Measurements from ENCODE around the gene EXOC2.

The EXOC2 gene

DNA sequence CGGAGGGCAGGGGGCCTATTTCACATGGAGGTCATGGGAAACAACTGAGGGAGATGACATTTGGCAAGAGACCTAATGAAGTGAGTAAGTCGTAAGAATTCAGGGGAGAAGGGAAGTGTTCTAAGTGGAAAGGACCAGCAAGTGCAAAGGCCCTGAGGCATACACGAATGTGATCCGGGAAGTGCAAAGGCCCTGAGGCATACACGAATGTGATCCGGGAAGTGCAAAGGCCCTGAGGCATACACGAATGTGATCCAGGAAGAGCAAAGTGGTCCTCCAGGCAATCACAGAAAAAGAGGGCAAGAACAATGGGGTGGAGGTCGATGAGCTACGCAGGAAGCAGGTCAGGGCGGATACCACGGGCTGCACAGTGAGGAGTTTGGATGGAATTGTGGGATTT, 24.2 kb upstream of the EXOC2 start:
- Mint-ChIP-seq H3K9me3 (no peaks in the 10 kb centered on the region), H3K4me3 (no peak overlapping the region), H3K4me1 (ENCODE audit: low read depth) (no peaks in the 10 kb centered on the region), H3K27me3 (peaks cover 13% of the 10 kb centered on the region), H3K36me3 (ENCODE audit: low read depth) (no peaks in the 10 kb centered on the region), H3K27ac (no peak overlapping the region)
- intact Hi-C loops (cut with micrococcal nuclease) = no loop called here

DNA sequence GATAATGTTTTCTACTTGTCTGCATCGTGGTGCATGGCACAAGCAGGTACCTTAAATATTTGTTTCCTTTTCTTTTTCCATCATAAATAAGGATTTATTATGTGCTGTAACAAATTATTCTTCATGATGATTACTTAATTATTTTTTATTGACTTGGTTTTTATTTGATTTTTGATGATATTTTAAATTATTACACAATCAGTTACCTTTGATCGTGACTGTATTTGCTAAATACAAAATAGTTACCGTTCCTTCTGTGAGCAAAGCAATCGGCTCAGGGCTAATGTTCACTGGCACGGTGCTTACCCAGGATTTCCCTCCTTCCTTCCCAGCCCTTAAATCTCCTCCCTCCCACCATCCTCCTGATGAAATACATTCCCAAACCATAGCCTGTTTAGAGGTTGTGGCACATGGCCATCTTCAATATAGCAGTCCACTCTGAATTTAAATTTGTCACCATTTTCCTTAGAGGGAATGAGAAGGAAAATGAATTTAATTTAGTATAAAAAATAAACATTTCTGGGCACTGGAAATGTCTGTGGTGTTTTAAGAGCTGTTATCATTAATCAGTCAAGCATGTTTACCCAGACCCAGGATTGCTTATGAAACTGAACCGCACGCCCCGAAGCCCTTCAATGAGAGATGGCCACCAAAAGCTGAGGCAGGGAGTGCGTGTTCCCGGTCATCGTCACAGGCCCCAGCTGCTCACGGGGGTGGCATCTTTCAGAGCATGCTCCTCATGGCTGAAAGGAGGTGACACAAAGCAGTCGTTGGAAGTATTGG, 23.0 kb upstream of the EXOC2 start:
- Mint-ChIP-seq H3K27me3 (peaks cover 11% of the 10 kb centered on the region), H3K4me3 (no peak overlapping the region), H3K9me3 (no peaks in the 10 kb centered on the region), H3K36me3 (ENCODE audit: low read depth) (peaks cover 5% of the 10 kb centered on the region), H3K4me1 (ENCODE audit: low read depth) (peaks cover 9% of the 10 kb centered on the region), H3K27ac (no peak overlapping the region)
- intact Hi-C loops (cut with micrococcal nuclease) = no loop called here

DNA sequence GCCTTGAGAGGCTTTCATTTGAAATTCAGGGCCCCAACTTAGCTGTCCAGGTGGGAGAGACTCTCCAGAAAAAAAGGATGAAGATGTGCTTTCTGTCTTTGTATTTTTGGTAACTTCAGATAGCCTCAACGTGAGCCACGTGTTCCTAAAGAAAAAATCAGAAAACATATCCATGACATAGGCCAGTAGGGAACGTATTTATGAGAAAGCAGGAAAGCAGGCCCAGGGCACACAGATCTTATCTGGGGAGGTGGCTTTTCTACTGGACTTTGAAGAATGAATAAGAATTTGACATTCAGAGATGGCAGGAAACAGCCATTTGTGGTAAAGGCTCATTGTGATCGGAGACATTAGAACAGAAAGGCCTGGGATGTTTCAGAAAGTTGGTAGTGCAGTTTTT, 21.2 kb upstream of the EXOC2 start:
- no peaks in the 10 kb centered on the region for H3K9me3 Mint-ChIP-seq
- intact Hi-C loops (cut with micrococcal nuclease) = no loop called here
- H3K36me3 Mint-ChIP-seq (ENCODE audit: low read depth) = peaks cover 10% of the 10 kb centered on the region
- H3K4me1 Mint-ChIP-seq (ENCODE audit: low read depth) = peaks cover 15% of the 10 kb centered on the region
- H3K4me3 Mint-ChIP-seq = no peak overlapping the region
- H3K27ac Mint-ChIP-seq = no peak overlapping the region
- peaks cover 6% of the 10 kb centered on the region for H3K27me3 Mint-ChIP-seq

DNA sequence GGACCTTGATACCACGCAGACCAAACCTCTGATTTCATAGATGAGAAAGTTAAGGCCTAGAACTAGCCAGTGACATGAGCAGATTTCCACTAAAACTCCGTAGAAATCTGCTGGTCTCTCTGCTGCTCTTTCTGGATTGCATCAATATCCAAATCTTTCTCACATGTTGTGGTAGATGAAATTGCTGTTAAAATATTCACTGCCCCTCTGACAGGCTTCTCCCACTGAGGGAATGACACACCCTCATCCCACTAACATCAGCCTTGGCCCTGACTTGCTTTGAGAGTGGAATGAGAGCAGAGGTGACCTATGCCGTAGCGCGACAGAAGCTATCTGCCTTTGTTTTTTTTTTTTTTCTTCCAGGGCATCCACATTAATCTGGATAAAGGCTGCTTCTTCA, 20.4 kb upstream of the EXOC2 start:
- no peak overlapping the region for H3K4me3 Mint-ChIP-seq
- intact Hi-C loops (cut with micrococcal nuclease) = no loop called here

DNA sequence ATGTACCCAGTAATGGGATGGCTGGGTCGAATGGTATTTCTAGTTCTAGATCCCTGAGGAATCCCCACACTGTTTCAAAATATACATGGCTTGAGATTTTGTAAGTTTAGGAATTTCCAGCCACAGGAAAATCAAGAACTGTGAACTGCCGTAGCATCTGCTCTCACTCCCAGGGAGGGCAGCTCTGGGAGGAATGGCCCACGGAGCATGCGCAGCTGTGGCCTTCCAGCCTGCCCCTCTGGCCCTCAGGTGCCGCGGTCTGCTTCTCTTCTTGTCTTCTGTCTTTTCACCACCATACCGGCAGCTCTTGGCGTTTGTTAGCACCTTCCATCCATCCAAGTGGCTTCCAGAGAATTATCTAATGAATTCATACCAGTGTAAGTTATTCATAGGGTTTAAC, 19.9 kb upstream of the EXOC2 start:
- Mint-ChIP-seq H3K4me3 (no peak overlapping the region), H3K9me3 (no peaks in the 10 kb centered on the region), H3K27ac (no peak overlapping the region), H3K27me3 (peaks cover 7% of the 10 kb centered on the region), H3K36me3 (ENCODE audit: low read depth) (peaks cover 10% of the 10 kb centered on the region), H3K4me1 (ENCODE audit: low read depth) (peaks cover 15% of the 10 kb centered on the region)
- intact Hi-C loops (cut with micrococcal nuclease) = no loop called here

More for the DNA sequence above, 20.4 kb upstream of the EXOC2 start:
- H3K27ac Mint-ChIP-seq = no peak overlapping the region
- H3K4me1 Mint-ChIP-seq (ENCODE audit: low read depth) = peaks cover 15% of the 10 kb centered on the region
- peaks cover 6% of the 10 kb centered on the region for H3K27me3 Mint-ChIP-seq
- peaks cover 10% of the 10 kb centered on the region for H3K36me3 Mint-ChIP-seq (ENCODE audit: low read depth)
- no peaks in the 10 kb centered on the region for H3K9me3 Mint-ChIP-seq

DNA sequence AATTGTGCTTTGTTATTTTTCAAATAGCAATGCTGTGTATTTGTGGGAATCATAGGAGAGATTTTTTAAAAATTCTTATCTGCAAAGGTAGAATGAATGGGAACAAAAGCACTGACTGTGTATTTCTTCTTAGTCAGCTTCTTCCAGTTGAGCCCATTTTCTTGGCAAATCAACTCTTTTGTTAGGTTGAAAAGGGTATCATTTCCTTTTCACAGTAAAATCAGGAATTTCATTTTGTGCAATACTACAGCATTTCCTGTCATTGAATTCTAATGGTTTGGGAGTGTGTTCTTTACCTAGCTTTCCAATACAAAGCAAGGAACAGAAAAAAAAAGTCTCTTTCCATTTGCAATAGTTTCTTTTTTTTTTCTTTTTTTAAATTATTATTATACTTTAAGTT, 19.0 kb upstream of the EXOC2 start:
- peak overlapping the region; percentile 93 for H3K27ac Mint-ChIP-seq
- no peak overlapping the region for H3K4me3 Mint-ChIP-seq
- intact Hi-C loops (cut with micrococcal nuclease) = no loop called here
- H3K4me1 Mint-ChIP-seq (ENCODE audit: low read depth) = peaks cover 15% of the 10 kb centered on the region
- H3K36me3 Mint-ChIP-seq (ENCODE audit: low read depth) = peaks cover 10% of the 10 kb centered on the region
- H3K9me3 Mint-ChIP-seq = no peaks in the 10 kb centered on the region
- H3K27me3 Mint-ChIP-seq = peaks cover 6% of the 10 kb centered on the region

DNA sequence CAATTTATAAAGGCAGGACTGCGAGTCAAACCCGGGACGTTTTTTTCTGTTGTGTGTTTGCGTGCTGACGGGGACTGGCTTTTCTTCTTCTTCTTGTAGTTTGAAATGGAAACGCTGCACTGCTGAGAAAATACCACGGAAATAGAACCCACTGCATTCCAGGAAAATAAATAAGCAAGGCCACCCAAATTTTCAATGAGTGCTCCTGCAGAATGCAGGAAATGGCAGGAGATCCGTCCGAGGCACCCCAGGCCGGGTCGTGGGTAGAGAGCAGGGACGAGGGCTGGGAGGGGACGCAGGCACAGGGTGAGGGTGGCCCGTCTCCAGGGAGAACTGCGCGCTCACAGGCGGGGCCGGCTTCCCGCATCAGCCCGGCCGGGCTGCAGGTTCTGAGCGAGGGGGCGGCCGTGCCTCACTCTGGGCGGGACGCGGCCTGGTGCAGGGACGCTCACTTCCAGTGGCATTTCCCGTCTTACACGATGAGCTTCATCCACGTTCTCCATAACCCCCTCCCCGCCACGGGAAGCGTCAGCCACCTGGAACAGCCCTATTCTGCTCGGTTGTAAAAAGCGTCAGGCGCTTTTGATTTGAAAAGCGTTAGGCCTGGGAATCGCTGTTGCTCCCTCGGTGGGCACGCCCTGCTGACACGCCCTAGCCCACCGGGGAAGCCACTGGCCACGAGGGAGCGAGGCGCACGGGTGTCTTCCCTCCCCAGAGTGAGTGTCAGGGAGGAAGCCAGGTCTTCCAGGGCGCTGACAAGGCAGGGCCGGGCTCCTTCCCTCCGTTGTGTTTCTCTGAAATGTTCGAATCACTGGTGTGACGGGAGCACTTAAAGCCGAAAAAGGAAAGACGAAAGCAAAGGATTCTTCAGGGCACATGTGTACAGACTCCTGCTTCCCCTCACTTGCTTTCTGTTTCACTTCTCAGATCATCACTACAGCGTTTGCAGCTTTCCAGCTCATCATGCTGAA, 17.9 kb upstream of the EXOC2 start:
- Mint-ChIP-seq H3K4me3 (peak overlapping the region; percentile 91), H3K27me3 (peaks cover 9% of the 10 kb centered on the region), H3K9me3 (no peaks in the 10 kb centered on the region), H3K36me3 (ENCODE audit: low read depth) (peaks cover 10% of the 10 kb centered on the region), H3K4me1 (ENCODE audit: low read depth) (peaks cover 15% of the 10 kb centered on the region), H3K27ac (peak overlapping the region; percentile 93)
- intact Hi-C loops (cut with micrococcal nuclease) = no loop called here

DNA sequence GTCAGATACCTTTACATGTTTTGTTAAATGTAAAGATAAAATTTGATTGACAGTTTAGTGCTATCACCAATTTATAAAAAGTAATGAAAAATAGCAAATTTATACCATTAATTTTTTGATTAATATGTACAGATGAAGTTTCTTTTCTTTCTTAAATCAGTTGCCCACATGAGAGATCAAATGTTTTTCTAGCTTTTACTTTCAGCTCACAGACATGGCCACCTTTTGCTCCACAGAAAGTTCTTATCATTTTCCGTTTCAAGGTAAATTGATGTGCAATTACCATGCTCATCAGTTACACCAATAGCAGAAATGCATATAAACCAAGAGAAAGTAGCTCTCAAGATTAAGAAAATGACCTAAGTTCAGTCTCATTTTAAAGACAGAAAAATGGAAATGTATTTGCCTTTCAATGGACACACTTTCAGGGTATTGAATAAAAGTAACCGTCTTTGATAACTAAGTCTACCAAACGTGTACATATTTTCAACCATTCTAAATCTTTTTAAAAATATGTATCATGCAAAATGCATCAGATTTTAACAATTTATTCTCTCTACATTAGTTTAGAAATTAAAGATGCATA, 16.6 kb upstream of the EXOC2 start:
- intact Hi-C loops (cut with micrococcal nuclease) = no loop called here
- H3K27me3 Mint-ChIP-seq = peaks cover 9% of the 10 kb centered on the region
- no peak overlapping the region for H3K27ac Mint-ChIP-seq
- peaks cover 10% of the 10 kb centered on the region for H3K36me3 Mint-ChIP-seq (ENCODE audit: low read depth)
- no peak overlapping the region for H3K4me3 Mint-ChIP-seq
- peaks cover 15% of the 10 kb centered on the region for H3K4me1 Mint-ChIP-seq (ENCODE audit: low read depth)
- H3K9me3 Mint-ChIP-seq = no peaks in the 10 kb centered on the region

DNA sequence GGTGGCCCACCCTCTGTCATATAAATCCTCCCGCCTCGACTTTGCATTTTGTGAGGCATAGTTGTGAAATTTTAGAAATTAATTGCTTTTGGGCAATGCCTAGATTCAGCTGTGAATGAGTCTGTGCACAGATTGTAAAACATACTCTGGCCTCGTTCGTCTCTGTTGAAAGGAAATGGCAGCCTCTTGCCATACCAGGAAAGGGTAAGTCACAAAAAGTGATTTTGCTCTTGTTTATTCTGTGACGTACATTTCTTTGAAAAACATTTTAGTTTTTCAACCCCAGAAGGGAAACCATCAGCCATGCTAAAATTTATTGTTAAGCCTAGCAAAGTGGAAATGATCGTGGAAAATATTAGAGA, 15.3 kb upstream of the EXOC2 start:
- Mint-ChIP-seq H3K4me3 (no peak overlapping the region), H3K27me3 (peaks cover 11% of the 10 kb centered on the region), H3K36me3 (ENCODE audit: low read depth) (peaks cover 10% of the 10 kb centered on the region), H3K27ac (no peak overlapping the region), H3K4me1 (ENCODE audit: low read depth) (peaks cover 15% of the 10 kb centered on the region), H3K9me3 (no peaks in the 10 kb centered on the region)
- intact Hi-C loops (cut with micrococcal nuclease) = no loop called here

DNA sequence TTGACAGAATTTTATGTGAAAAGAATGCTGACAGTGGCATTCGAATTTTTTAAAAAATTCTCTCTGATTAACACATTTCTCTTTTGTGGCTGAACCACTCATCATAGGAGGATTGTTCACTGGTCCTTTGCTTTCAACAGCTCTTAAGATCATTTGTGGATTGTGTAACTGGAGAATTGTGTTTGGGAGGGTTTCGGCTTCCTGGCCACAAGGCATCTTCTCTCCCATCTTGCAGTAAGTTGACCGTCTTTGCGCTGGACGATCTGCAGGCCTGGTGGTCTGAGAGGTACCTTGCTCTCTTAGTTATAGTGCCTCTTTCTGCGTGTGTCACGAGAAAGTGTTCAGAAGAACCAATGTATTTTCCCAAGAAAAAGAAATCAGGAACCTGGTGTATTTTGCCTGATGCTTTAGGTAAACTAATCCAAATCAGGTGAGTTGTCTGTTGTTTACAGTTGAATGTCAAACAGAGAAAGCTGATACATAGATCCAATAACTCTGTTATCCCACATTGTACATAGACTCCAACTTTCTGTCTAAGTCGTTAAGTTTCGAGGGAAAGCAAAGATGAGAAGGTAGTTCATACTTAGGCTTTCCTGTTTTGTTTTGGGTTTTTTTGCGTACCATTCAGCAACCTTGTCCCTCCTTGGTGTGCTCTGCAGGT, 14.8 kb upstream of the EXOC2 start:
- Mint-ChIP-seq H3K27me3 (peaks cover 11% of the 10 kb centered on the region), H3K9me3 (no peaks in the 10 kb centered on the region), H3K4me1 (ENCODE audit: low read depth) (peaks cover 15% of the 10 kb centered on the region), H3K27ac (no peak overlapping the region), H3K4me3 (no peak overlapping the region), H3K36me3 (ENCODE audit: low read depth) (peaks cover 10% of the 10 kb centered on the region)
- intact Hi-C loops (cut with micrococcal nuclease) = no loop called here

DNA sequence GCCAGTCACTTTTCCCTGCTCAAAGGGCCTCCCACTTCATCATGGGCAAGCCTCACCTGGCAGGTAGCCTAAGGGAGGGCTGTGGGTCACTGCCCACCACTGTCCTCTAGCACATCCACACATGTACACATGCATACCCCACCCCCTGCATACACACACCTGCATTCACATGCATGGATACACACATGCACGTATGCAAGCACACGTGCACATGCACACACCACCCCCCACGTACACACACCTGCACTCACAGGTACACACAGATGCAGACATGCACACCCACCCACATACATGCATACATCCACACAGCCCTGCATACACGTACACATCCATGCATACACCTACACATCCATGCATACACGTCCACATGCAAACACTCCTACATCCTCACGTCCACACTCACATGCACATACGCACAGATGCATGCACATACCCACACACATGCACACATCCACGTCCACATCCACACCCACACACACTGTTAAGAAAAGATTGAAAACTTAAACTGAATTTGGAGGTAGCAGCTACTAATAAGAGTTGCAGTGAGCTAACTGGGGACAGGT, 14.0 kb upstream of the EXOC2 start:
- intact Hi-C loops (cut with micrococcal nuclease) = no loop called here
- Mint-ChIP-seq H3K4me1 (ENCODE audit: low read depth) (peaks cover 15% of the 10 kb centered on the region), H3K27me3 (peaks cover 15% of the 10 kb centered on the region), H3K36me3 (ENCODE audit: low read depth) (peaks cover 10% of the 10 kb centered on the region), H3K4me3 (no peak overlapping the region), H3K9me3 (no peaks in the 10 kb centered on the region), H3K27ac (no peak overlapping the region)

DNA sequence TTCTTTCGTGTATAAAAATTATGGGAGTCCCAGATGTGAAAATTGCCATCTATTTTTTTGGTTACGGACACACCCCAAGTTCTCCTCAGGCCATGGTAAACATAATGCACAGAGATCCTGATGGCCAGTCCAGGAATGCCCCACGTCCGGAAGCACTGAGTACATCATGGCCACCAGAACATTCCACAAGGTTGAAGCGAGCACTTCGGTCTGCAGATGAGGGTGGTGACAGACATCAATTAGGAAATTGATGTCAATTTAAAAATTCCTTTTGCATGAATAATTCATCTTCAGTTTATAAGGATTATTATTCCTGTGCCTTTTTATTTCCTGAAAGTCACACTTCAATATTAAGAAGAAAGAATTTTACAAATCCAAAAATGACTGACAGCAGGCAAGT, 13.2 kb upstream of the EXOC2 start:
- peaks cover 8% of the 10 kb centered on the region for H3K4me1 Mint-ChIP-seq (ENCODE audit: low read depth)
- no peaks in the 10 kb centered on the region for H3K9me3 Mint-ChIP-seq
- no peak overlapping the region for H3K4me3 Mint-ChIP-seq
- H3K36me3 Mint-ChIP-seq (ENCODE audit: low read depth) = peaks cover 7% of the 10 kb centered on the region
- peaks cover 23% of the 10 kb centered on the region for H3K27me3 Mint-ChIP-seq
- intact Hi-C loops (cut with micrococcal nuclease) = no loop called here
- no peak overlapping the region for H3K27ac Mint-ChIP-seq

DNA sequence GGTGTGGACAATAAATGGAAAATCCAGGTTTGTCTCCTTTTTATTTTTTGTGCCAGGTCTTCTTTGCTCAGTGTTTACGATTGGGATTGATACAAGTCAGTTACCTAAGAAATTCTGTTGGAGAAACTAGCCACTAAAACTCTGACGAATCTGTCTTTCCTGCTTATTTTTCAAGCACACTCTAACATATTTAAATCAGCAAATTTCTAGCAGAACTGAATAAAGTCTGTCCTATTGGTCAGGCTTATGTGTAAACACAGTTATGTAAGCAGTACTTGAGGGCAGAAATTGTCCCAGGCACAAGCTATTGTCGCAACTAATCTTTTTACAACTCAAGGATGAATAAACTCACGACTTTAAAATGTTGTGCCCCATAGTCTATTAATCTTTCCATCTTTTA, 12.1 kb upstream of the EXOC2 start:
- no peak overlapping the region for H3K27ac Mint-ChIP-seq
- no peaks in the 10 kb centered on the region for H3K9me3 Mint-ChIP-seq
- no peaks in the 10 kb centered on the region for H3K36me3 Mint-ChIP-seq (ENCODE audit: low read depth)
- intact Hi-C loops (cut with micrococcal nuclease) = no loop called here
- no peak overlapping the region for H3K4me3 Mint-ChIP-seq
- no peaks in the 10 kb centered on the region for H3K4me1 Mint-ChIP-seq (ENCODE audit: low read depth)
- peaks cover 25% of the 10 kb centered on the region for H3K27me3 Mint-ChIP-seq
